ENCODE measurements around the gene DIPK1B.

DNA sequence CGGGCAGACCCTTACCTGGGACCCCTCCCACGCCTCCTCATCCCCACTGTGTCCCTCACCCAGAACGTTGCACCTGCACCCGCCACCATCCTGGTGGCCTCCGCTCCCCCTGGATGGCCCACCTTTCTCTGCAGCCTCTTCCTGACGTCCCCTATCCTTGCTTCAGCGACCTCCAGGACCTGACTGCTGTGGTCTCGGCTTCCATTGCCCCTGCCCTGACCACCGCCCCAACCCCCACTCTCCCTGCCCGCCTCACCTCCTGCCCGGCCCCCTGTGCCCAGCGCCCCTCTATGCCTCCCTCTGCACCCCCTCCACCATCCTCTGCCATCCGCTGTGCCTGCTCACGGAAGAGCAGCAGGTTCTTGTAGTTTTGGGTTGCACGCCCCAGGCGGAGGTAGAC lies 28.1 kb downstream of the DIPK1B start:
- TF ChIP-seq, protein P1, sequence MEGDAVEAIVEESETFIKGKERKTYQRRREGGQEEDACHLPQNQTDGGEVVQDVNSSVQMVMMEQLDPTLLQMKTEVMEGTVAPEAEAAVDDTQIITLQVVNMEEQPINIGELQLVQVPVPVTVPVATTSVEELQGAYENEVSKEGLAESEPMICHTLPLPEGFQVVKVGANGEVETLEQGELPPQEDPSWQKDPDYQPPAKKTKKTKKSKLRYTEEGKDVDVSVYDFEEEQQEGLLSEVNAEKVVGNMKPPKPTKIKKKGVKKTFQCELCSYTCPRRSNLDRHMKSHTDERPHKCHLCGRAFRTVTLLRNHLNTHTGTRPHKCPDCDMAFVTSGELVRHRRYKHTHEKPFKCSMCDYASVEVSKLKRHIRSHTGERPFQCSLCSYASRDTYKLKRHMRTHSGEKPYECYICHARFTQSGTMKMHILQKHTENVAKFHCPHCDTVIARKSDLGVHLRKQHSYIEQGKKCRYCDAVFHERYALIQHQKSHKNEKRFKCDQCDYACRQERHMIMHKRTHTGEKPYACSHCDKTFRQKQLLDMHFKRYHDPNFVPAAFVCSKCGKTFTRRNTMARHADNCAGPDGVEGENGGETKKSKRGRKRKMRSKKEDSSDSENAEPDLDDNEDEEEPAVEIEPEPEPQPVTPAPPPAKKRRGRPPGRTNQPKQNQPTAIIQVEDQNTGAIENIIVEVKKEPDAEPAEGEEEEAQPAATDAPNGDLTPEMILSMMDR (IDR thresholded peaks at IDR 0.05; ENCODE audit: low read depth, low read length), result no peak
- TF ChIP-seq POLR2A (IDR thresholded peaks at IDR 0.05; ENCODE audit: extremely low read depth, insufficient read length), result no peak
- TF ChIP-seq, protein P2, sequence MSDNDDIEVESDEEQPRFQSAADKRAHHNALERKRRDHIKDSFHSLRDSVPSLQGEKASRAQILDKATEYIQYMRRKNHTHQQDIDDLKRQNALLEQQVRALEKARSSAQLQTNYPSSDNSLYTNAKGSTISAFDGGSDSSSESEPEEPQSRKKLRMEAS (IDR thresholded peaks at IDR 0.05; ENCODE audit: low read depth, low read length), result no peak

Measured in NB4 (cell line).